DND-41 (cell line): ENCODE results near the gene HYDIN.

Experiments
- ATAC-seq: fragments of 200-7000 bp; cut with Tn5 transposase; 3 replicates; pipeline ENCODE4 v1.9.1; 2021; ENCODE audit warnings: low read depth; ENCODE audit not compliant: insufficient read depth
- DNase-seq: peaks from one replicate; pipeline ENCODE4 v3.0.0-alpha.2; 2020
- H2AFZ ChIP-seq: 2 replicates; pipeline ENCODE4 v1.6.0; 2012; ENCODE audit warnings: low read depth, low read length
- H3K27ac ChIP-seq: 2 replicates; pipeline ENCODE4 v1.5.1; 2012; ENCODE audit warnings: low read length, inconsistent platforms
- H3K27me3 ChIP-seq: fragments of 200-600 bp; sonication (generic); 2 replicates; pipeline ENCODE4 v1.6.0; 2012; ENCODE audit warnings: low read length, mild to moderate bottlenecking, inconsistent platforms; ENCODE audit not compliant: insufficient read depth, poor library complexity
- H3K36me3 ChIP-seq: 2 replicates; pipeline ENCODE4 v1.5.1; 2012; ENCODE audit warnings: low read length, inconsistent platforms; ENCODE audit not compliant: insufficient read depth
- H3K4me1 ChIP-seq: 2 replicates; pipeline ENCODE4 v1.5.1; 2012; ENCODE audit warnings: mild to moderate bottlenecking, low read length; ENCODE audit not compliant: insufficient read depth
- H3K4me2 ChIP-seq: 2 replicates; pipeline ENCODE4 v1.6.0; 2012; ENCODE audit warnings: mild to moderate bottlenecking, moderate library complexity, low read length, inconsistent platforms; ENCODE audit not compliant: insufficient read depth
- H3K4me3 ChIP-seq, 2 experiments: fragments of 200-600 bp in 1 of 2; shearing (Covaris generic) in 1 of 2; 2 replicates each; pipeline ENCODE4 v1.5.1; 2012 to 2016; ENCODE audit warnings: inconsistent platforms in 2 of 2, low read length in 2 of 2, mild to moderate bottlenecking in 2 of 2, low read depth in 1 of 2, moderate library complexity in 1 of 2
- H3K79me2 ChIP-seq: 2 replicates; pipeline ENCODE4 v1.6.0; 2012; ENCODE audit warnings: low read length, inconsistent platforms; ENCODE audit not compliant: insufficient read depth
- H3K9ac ChIP-seq: 2 replicates; pipeline ENCODE4 v1.6.0; 2012; ENCODE audit warnings: low read depth, mild to moderate bottlenecking, inconsistent platforms, low read length, moderate library complexity
- H3K9me3 ChIP-seq: 2 replicates; pipeline ENCODE4 v1.5.1; 2012; ENCODE audit warnings: low read length, moderate library complexity, mild to moderate bottlenecking, inconsistent platforms; ENCODE audit not compliant: insufficient read depth, severe bottlenecking
- H4K20me1 ChIP-seq: 2 replicates; pipeline ENCODE4 v1.6.0; 2012; ENCODE audit warnings: low read length; ENCODE audit not compliant: insufficient read depth
- CTCF ChIP-seq: IDR thresholded peaks from 2 replicates; pipeline ENCODE4 v1.5.1; 2012; ENCODE audit warnings: borderline replicate concordance, low read length, moderate library complexity, mild to moderate bottlenecking; ENCODE audit not compliant: poor library complexity, severe bottlenecking; ENCODE audit errors: extremely low read depth
- EZH2 ChIP-seq: IDR thresholded peaks from 3 replicates; pipeline ENCODE4 v1.6.1; 2012; ENCODE audit warnings: borderline replicate concordance, low read depth, mild to moderate bottlenecking, moderate library complexity, low read length, inconsistent platforms; ENCODE audit not compliant: severe bottlenecking

HYDIN gene

GRCh38 chr16:70769131-70769530, 461.4 kb downstream of the HYDIN start:
- H3K27me3 ChIP-seq = no peaks in the 10 kb centered on the region
- H2AFZ ChIP-seq = no peak overlapping the region
- H3K4me1 ChIP-seq = no peaks in the 10 kb centered on the region
- H3K4me2 ChIP-seq = no peak overlapping the region
- ATAC-seq = no peak
- TF ChIP-seq EZH2 (no peak), CTCF (no peak)
- H3K9ac ChIP-seq = no peak overlapping the region
- no peak for DNase-seq
- H3K4me3 ChIP-seq = no peak overlapping the region
- H3K27ac ChIP-seq = no peak overlapping the region
- H3K36me3 ChIP-seq = peaks cover 70% of the 10 kb centered on the region
- H3K79me2 ChIP-seq = no peaks in the 10 kb centered on the region
- no peaks in the 10 kb centered on the region for H3K9me3 ChIP-seq
- H4K20me1 ChIP-seq = 0 out of 2 replicates have a peak, but pooled peaks cover 6% of the 10 kb centered on the region

- Histone ChIP-seq H3K27me3 (no peaks in the 10 kb centered on the region), H3K9me3 (no peaks in the 10 kb centered on the region), H3K36me3 (peaks cover 68% of the 10 kb centered on the region), H3K9ac (no peak overlapping the region), H3K79me2 (no peaks in the 10 kb centered on the region), H3K4me1 (no peaks in the 10 kb centered on the region), H3K27ac (no peak overlapping the region), H3K4me2 (no peak overlapping the region), H2AFZ (no peak overlapping the region), H3K4me3 (no peak overlapping the region), H4K20me1 (0 out of 2 replicates have a peak, but pooled peaks cover 6% of the 10 kb centered on the region)
- no peak for TF ChIP-seq CTCF
- no peak for TF ChIP-seq EZH2
- ATAC-seq (no peak), DNase-seq (no peak)
These were observed 462.3 kb downstream of the HYDIN start for GRCh38 chr16:70768203-70768580.

- Histone ChIP-seq H3K27ac (no peak overlapping the region), H3K9me3 (no peaks in the 10 kb centered on the region), H3K4me1 (no peaks in the 10 kb centered on the region), H3K36me3 (peaks cover 68% of the 10 kb centered on the region), H3K9ac (no peak overlapping the region), H2AFZ (no peak overlapping the region), H3K79me2 (no peaks in the 10 kb centered on the region), H4K20me1 (0 out of 2 replicates have a peak, but pooled peaks cover 6% of the 10 kb centered on the region), H3K27me3 (no peaks in the 10 kb centered on the region), H3K4me3 (no peak overlapping the region), H3K4me2 (no peak overlapping the region)
- DNase-seq (no peak), ATAC-seq (no peak)
- TF ChIP-seq EZH2 (no peak), CTCF (no peak)
These were observed 462.9 kb downstream of the HYDIN start for GRCh38 chr16:70767377-70768202.
